Measurements from ENCODE around the gene INMT. TPM values are rescaled to one million over a fixed set of nuclear protein-coding genes. Genes with fewer than 3 reads are reported as not detected.
A peak's percentile ranks its signal among the peaks of the same experiment; 100 is the strongest.

The INMT gene
- total RNA-seq, 1 donor from 2014 or later: 3.7 TPM

DNA sequence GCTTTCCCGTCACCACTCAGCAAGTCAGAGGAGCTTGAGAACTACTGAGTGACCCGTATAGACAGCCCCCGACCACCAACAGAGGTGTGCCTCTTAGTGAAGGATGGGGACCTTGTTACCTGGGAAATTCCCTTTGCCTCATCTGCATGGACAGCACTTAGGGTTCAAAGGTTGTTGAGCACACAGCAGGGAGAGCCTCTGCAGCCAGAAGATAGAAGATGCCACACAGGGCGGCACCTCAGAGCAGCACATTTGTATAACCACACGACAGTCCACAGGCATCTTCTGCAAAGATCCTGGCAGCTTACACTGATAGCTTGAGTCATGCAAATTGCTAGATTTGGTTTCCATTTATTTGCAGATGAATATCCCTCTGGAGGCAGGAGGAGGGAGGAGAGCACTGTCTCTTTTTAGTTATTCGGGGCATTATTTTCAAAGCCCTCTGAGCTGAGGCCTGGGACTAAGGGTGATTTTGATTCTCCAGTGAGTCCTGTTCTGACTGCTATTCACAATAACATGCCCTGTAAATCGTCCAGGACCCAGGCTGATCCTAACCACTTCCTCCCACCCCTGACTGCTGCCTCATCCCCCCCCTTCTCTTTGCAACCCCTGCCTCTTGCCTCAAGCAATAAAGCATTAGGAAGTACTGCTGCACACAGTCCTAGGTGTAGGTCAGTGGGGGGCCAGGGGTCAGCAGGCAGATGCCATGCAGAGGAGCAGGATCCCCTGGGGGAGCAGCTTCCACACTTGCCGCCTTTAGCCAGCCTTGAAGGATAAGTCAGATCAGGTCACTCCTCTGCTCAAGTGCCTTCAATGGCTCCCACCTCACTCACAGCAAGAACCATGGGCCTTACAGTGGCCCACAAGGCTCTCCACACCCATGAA lies 24.6 kb upstream of the INMT start:
- DNase-seq (ENCODE audit: low read depth): peak; percentile 63

DNA sequence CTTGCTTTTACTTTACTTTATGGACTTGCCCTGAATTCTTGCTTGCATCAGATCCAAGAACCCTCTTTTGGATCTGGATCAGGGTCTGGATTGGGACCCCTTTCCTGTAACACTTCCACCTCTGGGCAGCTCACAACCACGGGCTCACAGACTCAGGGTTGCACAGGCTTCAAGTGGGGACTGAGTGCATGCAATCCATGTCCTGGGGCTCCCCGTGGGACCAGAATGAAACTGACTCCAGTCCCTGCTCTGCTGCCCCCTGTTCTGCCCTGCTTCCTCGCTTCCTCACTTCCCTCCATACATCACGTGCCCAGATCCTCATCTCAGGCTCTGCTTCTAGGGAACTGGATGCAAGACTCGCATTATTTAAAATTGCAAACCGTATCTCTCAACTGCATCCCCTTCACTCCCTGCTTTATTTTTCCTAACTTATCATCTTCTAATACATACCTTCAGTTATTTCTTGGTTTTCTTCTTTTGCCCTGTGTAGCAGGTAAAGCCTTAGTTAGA lies 23.3 kb upstream of the INMT start:
- no peak for DNase-seq (ENCODE audit: low read depth)

DNA sequence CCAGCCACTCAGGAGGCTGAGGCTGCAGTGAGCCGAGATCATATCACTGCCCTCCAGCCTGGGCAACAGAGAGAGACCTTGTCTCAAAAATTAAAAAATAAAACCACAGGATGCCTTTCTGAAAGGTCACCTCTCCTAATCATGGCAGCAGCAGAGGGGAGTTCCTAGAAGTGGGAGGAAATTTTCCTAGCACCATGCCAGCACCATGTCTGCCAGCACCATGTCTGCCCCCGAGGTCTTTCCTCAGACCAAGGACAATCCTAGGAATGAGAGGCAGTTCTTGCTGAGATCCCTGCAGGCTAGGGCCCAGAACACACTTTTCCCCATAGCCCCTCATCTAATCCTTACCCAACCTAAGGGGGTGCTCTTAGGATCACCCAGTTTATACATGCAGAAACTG lies 22.3 kb upstream of the INMT start:
- DNase-seq (ENCODE audit: low read depth): no peak

GRCh38 chr7:30730097-30730496 lies 21.8 kb upstream of the INMT start:
- no peak for DNase-seq (ENCODE audit: low read depth)

- DNase-seq (ENCODE audit: low read depth): no peak
These were observed 20.9 kb upstream of the INMT start for GRCh38 chr7:30730996-30731395.

DNA sequence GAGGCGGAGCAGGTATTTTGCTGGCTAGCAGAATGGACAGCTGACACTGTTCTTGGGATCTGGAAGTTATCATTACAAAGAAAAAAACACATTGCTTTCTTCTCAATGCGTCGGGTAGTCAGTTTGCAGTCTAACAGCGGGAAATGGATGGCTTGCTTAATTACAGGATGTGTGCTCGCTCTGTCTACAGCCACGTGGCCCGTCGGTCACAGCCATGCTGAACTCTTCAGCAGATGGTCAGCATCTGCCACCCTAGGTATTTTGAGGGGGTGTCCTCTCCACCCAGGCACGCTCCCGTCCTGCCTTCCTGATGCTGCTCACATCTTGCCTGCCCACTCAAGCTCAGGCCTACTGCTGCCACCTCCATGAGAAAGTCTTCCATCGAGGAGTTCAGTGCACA lies 20.4 kb upstream of the INMT start:
- DNase-seq (ENCODE audit: low read depth): no peak

DNA sequence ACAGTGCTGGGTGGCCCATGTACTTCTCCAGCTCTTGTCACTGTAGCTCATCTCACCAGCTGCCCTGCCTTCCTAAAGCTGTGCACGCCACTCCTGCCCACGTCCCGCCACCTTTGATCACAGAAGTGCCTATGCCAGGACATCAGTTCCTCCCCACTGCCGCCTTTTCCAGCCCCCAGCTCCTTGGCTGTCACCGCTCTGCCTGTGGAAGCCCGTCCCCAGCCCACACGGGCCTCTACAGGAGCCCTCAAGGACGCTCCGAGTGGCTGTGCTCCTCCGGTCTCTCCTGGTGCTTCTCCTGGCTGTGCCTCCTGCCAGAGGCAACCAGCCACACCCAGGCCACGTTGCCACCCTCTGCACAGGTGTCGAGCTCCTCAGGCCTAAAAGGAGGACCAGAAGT lies 19.3 kb upstream of the INMT start:
- no peak for DNase-seq (ENCODE audit: low read depth)

- DNase-seq (ENCODE audit: low read depth): no peak
These were observed 18.7 kb upstream of the INMT start for GRCh38 chr7:30733216-30733615.

DNA sequence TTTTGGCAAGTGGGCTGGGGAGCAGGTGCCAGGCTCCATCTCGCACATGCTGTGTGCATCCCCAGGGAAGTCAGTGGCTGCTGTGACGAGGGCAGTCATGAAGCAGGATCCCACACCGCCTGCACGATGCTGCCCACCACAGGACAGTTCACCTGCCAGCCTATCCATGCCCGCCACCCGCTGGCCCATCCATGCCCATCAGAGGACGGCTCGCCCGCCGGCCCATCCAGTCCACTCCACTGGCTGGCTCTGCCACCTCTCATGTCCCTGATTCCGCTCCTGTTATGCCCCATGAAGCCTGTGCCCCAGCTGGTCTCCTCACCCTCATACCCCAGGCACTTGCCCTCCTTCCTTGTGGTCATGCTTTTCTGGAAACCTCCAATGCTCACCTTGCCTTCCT lies 18.2 kb upstream of the INMT start:
- DNase-seq (ENCODE audit: low read depth): no peak

GRCh38 chr7:30734497-30734896 lies 17.4 kb upstream of the INMT start:
- DNase-seq (ENCODE audit: low read depth): no peak

- DNase-seq (ENCODE audit: low read depth): no peak
These were observed 16.3 kb upstream of the INMT start for GRCh38 chr7:30735631-30736030.

DNA sequence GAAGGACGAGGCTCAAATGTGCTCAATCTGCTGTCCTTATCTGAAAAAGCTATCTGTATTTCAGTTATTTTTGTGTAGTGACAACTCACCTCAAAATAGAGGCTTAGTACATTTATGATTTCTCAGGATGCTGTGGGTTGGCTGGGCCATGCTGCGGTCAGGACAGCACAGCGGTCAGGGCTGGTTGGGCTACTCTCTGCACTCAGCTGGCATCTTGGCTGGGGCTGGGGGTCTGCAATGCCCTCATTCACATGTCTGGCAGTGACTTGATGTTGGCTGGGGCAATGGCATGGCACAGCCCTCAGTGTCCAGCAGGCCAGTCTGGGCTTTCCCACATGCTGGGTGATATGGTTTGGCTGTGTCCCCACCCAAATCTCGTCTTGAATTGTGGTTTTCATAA lies 15.6 kb upstream of the INMT start:
- peak; percentile 34 for DNase-seq (ENCODE audit: low read depth)

GRCh38 chr7:30738026-30738915 lies 13.7 kb upstream of the INMT start:
- no peak for DNase-seq (ENCODE audit: low read depth)

GRCh38 chr7:30739691-30740090 lies 12.2 kb upstream of the INMT start:
- DNase-seq (ENCODE audit: low read depth): no peak

GRCh38 chr7:30740417-30741181 lies 11.3 kb upstream of the INMT start:
- peak; percentile 78 for DNase-seq (ENCODE audit: low read depth)

DNA sequence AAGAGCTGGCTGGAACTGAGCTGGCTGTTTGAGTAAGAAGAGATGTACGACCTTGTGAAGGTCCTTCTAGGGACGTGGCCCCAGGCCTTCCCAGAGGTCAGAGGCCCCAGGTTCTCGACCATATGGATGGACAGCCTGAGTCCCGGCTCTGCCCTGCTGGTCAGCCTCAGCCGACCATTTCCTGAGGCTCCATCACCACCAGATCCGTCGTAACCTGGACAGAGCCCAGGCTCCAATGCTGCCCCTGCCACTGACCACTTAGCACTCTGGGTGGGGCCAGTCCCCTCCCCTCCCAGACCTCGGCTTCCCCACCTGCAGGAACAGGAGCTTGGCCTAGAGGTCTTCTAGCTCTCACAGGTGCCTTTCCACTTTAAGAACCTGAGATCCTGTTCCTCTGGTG lies 10.6 kb upstream of the INMT start:
- no peak for DNase-seq (ENCODE audit: low read depth)

GRCh38 chr7:30743371-30744074 lies 8.4 kb upstream of the INMT start:
- peak; percentile 50 for DNase-seq (ENCODE audit: low read depth)

- no peak for DNase-seq (ENCODE audit: low read depth)
These were observed 7.9 kb upstream of the INMT start for GRCh38 chr7:30744075-30744417.

DNA sequence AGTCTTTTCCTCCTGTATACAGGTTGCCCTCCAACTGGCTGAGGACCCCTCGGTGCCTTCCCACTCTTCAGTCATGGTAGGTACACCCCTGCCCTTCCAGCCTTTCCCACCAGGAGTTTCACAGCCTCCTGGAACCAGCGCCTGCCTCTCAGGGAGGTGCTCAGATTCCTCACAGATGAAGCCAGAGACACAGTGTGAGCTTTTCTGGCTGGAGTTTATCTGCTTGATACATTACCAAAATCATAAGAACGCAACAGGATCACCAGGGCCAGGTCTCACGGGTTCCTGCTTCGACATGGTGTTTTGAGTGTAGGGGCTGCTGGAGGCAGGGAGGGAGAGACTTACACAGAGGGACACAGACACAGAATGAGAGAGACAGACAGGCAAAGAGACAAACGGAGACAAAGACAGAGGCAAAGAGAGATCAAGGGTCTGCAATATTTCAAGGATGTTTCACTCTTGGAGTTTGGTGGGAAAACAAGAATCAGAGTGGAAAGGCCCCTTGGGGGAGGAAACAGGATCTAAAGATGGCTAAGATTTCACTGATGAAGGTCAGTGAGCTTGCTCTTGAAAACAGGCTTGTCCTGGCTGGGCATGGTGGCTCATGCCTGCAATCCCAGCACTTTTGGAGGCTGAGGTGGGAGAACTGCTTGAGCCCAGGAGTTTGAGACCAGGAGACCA lies 6.5 kb upstream of the INMT start:
- DNase-seq (ENCODE audit: low read depth): no peak

GRCh38 chr7:30750010-30750409 lies 1.9 kb upstream of the INMT start:
- no peak for DNase-seq (ENCODE audit: low read depth)

All from myocyte (in vitro differentiated cells).